Kidney (tissue), 14 donors: ENCODE measurements around the gene DENND4C. TPM values are rescaled to one million over a fixed set of nuclear protein-coding genes. Genes with fewer than 3 reads are reported as not detected.
"Not testable (repeated sequence)": the region's sequence is repeated elsewhere in the genome, so short reads cannot be mapped to it uniquely, and the experiment has no call there.

Experiments
- DNase-seq, 5 donors: peaks; one replicate each; pipeline ENCODE4 v3.0.0-alpha.2; 2013 to 2020
- FAIRE-seq: peaks from 2 replicates; lab custom pipeline; 2012; peaks lifted over from hg19 to GRCh38; lab: Jason Lieb, UNC
- H3K27ac ChIP-seq, 2 donors: one replicate each; pipeline ENCODE4 v1.7.0; 2013; ENCODE audit warnings: low read depth in 2 of 2, low read length in 2 of 2, inconsistent platforms in 1 of 2
- H3K27me3 ChIP-seq: one replicate; pipeline ENCODE4 v1.7.1; 2013; ENCODE audit warnings: low read length, inconsistent platforms; ENCODE audit not compliant: control insufficient read depth, insufficient read depth
- H3K36me3 ChIP-seq, 3 donors: one replicate each; pipeline versions ENCODE4 v1.7.0 to v1.7.1; 2013; ENCODE audit warnings: low read length in 3 of 3, control low read depth in 1 of 3, inconsistent platforms in 1 of 3; ENCODE audit not compliant: insufficient read depth in 3 of 3, control insufficient read depth in 2 of 3
- H3K4me1 ChIP-seq, 3 donors: one replicate each; pipeline versions ENCODE4 v1.7.0 to v1.7.1; 2013; ENCODE audit warnings: low read length in 3 of 3, inconsistent platforms in 1 of 3, low read depth in 1 of 3; ENCODE audit not compliant: control insufficient read depth in 2 of 3, insufficient read depth in 2 of 3
- H3K4me3 ChIP-seq, 3 donors: one replicate each; pipeline versions ENCODE4 v1.7.0 to v1.8.1; 2013; ENCODE audit warnings: low read length in 3 of 3, control low read depth in 1 of 3, inconsistent platforms in 1 of 3
- H3K9ac ChIP-seq, 3 donors: one replicate each; pipeline versions ENCODE4 v1.7.0 to v1.7.1; 2013; ENCODE audit warnings: low read length in 3 of 3, control low read depth in 1 of 3, inconsistent platforms in 1 of 3
- H3K9me3 ChIP-seq, 3 donors: one replicate each; pipeline versions ENCODE4 v1.7.0 to v1.7.1; 2013; ENCODE audit warnings: low read length in 3 of 3, control low read depth in 1 of 3, inconsistent platforms in 1 of 3; ENCODE audit not compliant: control insufficient read depth in 2 of 3, insufficient read depth in 1 of 3
- CTCF ChIP-seq: IDR thresholded peaks from 3 replicates; pipeline ENCODE4 v1.5.1; 2012; ENCODE audit warnings: mild to moderate bottlenecking, moderate library complexity, borderline replicate concordance; ENCODE audit not compliant: insufficient read depth; ENCODE audit errors: extremely low read depth
- intact Hi-C: fragments of 100-400 bp; cut with DNase I; formaldehyde crosslinking; loops from one replicate; pipeline ENCODE4 v1.11.1; 2022
- polyA plus RNA-seq: library from polyadenylated mRNA; stranded (reverse); fragments of 350-450 nt; fragmentation: Illumina TruSeq; extraction: RNeasy Lipid Tissue Mini Kit (QIAGEN cat#74804); gene quantifications from one replicate; pipeline ENCODE4 v1.2.3, GENCODE V29; 2014; ENCODE audit warnings: low read depth, low replicate concordance; ENCODE audit not compliant: insufficient read depth
- total RNA-seq: library from RNA; stranded (reverse); fragmentation: NEBNext Ultra II Directional; extraction: Animal tissue kit (Norgen Biotek cat#: 25700); gene quantifications from one replicate; pipeline ENCODE4 v1.2.1, GENCODE V29; 2021
- donor health status: control.
- donor health status: control.
- donor health status: control.
- donor health status: control.
- donor health status: control.
- donor health status: DM: yes; HTN: yes; CAD: no.
- donor health status: Normal renal cell carcinoma (clear cell type).

The DENND4C gene
- total and polyA plus RNA-seq, 2 donors from 2014 or later, result 6.2 to 59.5 TPM

DNA sequence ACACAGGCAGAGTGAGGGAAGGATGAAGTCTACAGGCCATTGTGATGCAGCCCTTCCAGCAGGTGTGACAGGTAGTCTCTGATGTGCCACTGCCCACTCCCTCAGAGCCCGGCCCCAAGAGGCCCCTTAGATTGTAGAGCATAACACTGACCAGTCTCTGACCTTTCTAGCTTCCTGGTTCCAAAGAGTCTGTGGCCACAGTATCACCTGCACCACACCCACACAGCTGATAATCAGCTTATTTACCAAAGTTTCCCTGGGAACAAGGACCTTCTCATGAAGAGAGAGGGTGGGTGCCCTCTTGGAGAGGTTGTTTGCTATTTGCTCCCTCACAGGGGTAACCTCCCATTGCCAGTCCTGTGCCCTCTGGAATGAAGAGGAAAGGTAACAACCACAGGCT is 167.4 kb downstream of the DENND4C start:
- Histone ChIP-seq H3K36me3 (no peaks in the 10 kb centered on the region), H3K9ac (no peak overlapping the region), H3K27me3 (no peaks in the 10 kb centered on the region), H3K4me1 (no peaks in the 10 kb centered on the region), H3K4me3 (no peak overlapping the region), H3K27ac (no peak overlapping the region), H3K9me3 (no peaks in the 10 kb centered on the region)
- intact Hi-C loops, result no loop called here
- no peak for FAIRE-seq
- no peak for TF ChIP-seq CTCF
- DNase-seq, result no peak

GRCh38 chr9:19403231-19403630 is 172.7 kb downstream of the DENND4C start:
- H3K27ac ChIP-seq, intact Hi-C loops, DNase-seq, FAIRE-seq, H3K9ac ChIP-seq, H3K9me3 ChIP-seq, H3K36me3 ChIP-seq, H3K4me1 ChIP-seq, H3K27me3 ChIP-seq, H3K4me3 ChIP-seq: not testable (repeated sequence)

GRCh38 chr9:19404283-19405075 is 174.0 kb downstream of the DENND4C start:
- Histone ChIP-seq H3K27ac (no peak overlapping the region), H3K27me3 (no peaks in the 10 kb centered on the region), H3K9me3 (no peaks in the 10 kb centered on the region), H3K4me3 (no peak overlapping the region), H3K36me3 (no peaks in the 10 kb centered on the region), H3K9ac (no peak overlapping the region), H3K4me1 (peaks cover 0 to 3% (median 0%) of the 10 kb centered on the region in 3 donors)
- FAIRE-seq (no peak), DNase-seq (no peak)
- TF ChIP-seq CTCF, result no peak
- intact Hi-C loops, result no loop called here

DNA sequence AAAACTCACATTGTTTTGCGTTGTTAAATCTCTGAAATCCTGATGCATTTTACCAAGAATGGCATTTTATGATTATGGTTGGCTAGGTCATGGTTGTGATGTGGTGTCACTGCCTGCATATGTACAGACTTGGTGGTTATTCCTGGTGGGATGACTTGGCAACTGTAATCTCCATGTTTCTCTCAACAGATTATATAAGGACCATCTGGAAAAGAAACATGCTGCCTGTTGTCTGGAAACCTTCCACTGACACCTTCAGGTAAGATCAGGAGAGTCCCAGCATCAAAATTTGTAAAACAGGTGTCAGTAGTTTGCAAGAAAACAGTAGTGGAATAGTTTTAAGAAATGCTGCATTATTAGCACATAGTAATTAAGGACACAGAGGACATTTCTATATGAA is 175.3 kb downstream of the DENND4C start:
- Histone ChIP-seq H3K9ac (no peak overlapping the region), H3K9me3 (no peaks in the 10 kb centered on the region), H3K27me3 (no peaks in the 10 kb centered on the region), H3K4me1 (peaks cover 0 to 9% (median 4%) of the 10 kb centered on the region in 3 donors), H3K36me3 (no peaks in the 10 kb centered on the region), H3K27ac (no peak overlapping the region), H3K4me3 (no peak overlapping the region)
- intact Hi-C loops, result no loop called here
- DNase-seq, result no peak
- no peak for FAIRE-seq
- TF ChIP-seq CTCF, result no peak
